Measurements from ENCODE around the gene TRPV3. TPM values are rescaled to one million over a fixed set of nuclear protein-coding genes. Genes with fewer than 3 reads are reported as not detected.

Gene TRPV3
- total and polyA plus RNA-seq, 2 of the 13 experiments (the other 11 are each of a cell fraction or from before 2014, with no cell fraction given): 0.90 to 1.0 TPM

DNA sequence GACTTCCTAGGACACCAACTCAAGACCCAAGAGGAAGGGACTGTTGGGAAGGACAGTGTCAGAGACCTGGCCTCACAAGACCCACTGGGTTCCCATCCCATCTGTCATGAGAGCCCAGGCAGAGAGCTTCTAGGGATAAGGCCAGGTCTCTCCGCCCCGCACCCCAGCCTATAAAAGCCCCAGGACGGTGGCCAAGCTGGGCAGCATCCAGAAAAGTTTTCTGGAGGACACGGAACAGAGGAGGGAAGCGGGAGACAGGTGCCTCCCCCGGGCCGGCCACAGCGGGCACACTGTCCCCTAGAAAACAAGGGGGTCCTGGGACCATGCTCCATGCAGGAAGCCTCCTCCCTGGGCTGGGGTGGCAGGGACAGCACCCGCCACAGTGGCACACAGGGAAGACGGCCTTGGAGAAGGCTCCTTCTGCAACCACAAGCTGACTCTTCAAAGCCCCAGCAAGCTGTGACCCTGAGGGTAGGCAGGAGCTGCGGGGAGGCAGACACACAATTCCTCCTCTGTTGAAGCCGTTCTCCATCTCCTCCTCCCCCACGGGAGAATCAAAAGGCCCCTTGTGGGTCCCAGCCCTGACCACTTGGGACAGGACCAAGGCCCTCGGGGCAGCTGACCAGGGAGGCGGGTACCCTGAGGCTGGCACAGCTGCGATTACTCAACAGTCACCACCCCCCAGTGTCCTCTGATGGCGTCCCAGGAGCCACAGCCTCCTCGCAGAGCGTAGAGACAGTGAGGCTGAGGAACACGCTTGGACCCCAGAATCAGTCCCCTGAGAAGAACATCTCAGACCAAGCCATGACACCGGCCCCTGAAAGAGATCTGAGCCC, 26.1 kb downstream of the TRPV3 start:
- Histone ChIP-seq H4K20me1 (ENCODE audit: insufficient read depth, low read length) (no peaks in the 10 kb centered on the region), H2AFZ (ENCODE audit: low read length) (no peak overlapping the region), H3K27me3 (ENCODE audit: control insufficient read depth in 1 of 2, insufficient read depth in 2 of 2, low read length in 2 of 2) (no peaks in the 10 kb centered on the region), H3K4me3 (replicated peaks in 1 of 3; ENCODE audit: insufficient read depth in 1 of 3, low read depth in 2 of 3, low read length in 3 of 3) (no peak overlapping the region), H3K9ac (ENCODE audit: insufficient read depth, low read depth, low read length) (no peak overlapping the region), H3K4me1 (ENCODE audit: insufficient read depth, low read length) (peaks cover 43% of the 10 kb centered on the region), H3K4me2 (ENCODE audit: low read depth, low read length) (no peak overlapping the region), H3K36me3 (replicated peaks in 1 of 2; ENCODE audit: control insufficient read depth in 1 of 2, insufficient read depth in 2 of 2, low read length in 2 of 2) (no peaks in the 10 kb centered on the region), H3K9me3 (ENCODE audit: low read length) (no peaks in the 10 kb centered on the region), H3K27ac (ENCODE audit: extremely low read length, insufficient read depth, low read length) (no peak overlapping the region), H3K79me2 (ENCODE audit: insufficient read depth, low read length) (no peaks in the 10 kb centered on the region)
- no peak for FAIRE-seq
- no peak for DNase-seq (ENCODE audit: low spot score)
- intact Hi-C loops (cut with micrococcal nuclease; ENCODE audit: unreplicated experiment) (loop anchor here (5.0 kb wide), 1 partner anchor 59 kb away; the partner anchor contains the start of gene SPATA22), in situ Hi-C loops (cut with HindIII; ENCODE audit: extremely low pct_ligation_motif_present, low pct_unique_long_range_greater_than_20kb) (no loop called here)
- BruUV-seq (replicated peaks): no TSS peak
- TF ChIP-seq HNRNPL (IDR thresholded peaks at IDR 0.05; ENCODE audit: low read depth, low read length) (peak; percentile 96), XRCC5 (optimal IDR thresholded peaks at IDR 0.05; ENCODE audit: low read length) (peak; percentile 10)
- TF ChIP-seq, protein P1, sequence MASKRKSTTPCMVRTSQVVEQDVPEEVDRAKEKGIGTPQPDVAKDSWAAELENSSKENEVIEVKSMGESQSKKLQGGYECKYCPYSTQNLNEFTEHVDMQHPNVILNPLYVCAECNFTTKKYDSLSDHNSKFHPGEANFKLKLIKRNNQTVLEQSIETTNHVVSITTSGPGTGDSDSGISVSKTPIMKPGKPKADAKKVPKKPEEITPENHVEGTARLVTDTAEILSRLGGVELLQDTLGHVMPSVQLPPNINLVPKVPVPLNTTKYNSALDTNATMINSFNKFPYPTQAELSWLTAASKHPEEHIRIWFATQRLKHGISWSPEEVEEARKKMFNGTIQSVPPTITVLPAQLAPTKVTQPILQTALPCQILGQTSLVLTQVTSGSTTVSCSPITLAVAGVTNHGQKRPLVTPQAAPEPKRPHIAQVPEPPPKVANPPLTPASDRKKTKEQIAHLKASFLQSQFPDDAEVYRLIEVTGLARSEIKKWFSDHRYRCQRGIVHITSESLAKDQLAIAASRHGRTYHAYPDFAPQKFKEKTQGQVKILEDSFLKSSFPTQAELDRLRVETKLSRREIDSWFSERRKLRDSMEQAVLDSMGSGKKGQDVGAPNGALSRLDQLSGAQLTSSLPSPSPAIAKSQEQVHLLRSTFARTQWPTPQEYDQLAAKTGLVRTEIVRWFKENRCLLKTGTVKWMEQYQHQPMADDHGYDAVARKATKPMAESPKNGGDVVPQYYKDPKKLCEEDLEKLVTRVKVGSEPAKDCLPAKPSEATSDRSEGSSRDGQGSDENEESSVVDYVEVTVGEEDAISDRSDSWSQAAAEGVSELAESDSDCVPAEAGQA (IDR thresholded peaks at IDR 0.05; ENCODE audit: low read depth): no peak
- TF ChIP-seq, protein P1 (CRISPR knock-in tag; IDR thresholded peaks at IDR 0.05; ENCODE audit: borderline replicate concordance): no peak
- CTCF ChIA-PET (ENCODE audit: low intra/inter-chr PET ratio, low total read pairs): no interaction called here
- POLR2A ChIA-PET: no interaction called here
- ATAC-seq: no peak
- 71% methylated on average over 10 of the region's 21 CpGs for WGBS (ENCODE audit: low lambda C conversion rate)
